Measurements from ENCODE around the gene RAD51B. TPM values are rescaled to one million over a fixed set of nuclear protein-coding genes. Genes with fewer than 3 reads are reported as not detected.

Gene RAD51B
- 15.3 and 18.4 TPM in 2 replicates for total RNA-seq

DNA sequence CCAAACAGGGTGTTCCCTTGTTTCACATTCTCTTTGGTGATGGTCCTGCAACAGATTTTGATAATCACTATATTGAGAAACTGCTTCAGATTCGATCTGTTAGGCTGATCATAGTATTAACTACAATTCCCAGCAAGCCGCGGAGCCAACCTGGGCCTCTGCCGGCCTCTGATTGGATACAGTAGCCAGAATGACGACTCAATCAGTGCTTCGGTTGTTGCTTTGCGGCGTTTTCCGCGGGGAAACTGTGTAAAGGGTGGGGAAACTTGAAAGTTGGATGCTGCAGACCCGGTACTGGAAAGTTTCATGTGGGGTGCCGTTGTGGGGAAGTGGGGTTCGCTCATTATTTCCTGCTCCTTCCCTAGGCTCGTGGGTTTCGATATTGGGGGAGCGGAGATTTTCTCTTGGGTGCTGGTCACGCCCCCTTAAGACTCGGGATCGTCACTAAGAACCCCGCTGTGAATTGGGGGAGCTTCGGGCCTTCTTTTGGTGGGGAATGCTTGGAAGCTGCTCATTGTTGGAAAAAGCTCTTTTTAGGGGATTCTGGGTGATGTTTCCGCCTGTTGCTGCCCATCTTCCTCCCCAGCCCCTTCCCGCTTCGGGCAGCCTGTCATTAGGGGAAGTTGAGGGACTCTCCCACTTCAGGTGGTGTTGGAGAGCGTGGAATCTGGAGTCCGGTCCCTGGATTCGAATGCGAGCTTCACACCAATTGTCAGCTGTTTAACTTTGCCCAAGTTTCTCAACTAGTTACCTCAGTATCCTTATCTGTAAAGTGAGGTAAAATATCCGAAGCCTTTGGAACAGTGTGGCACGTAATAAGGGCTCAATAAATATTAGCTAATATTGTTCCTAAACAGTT, at the start of gene RAD51B:
TSS of gene RAD51B (plus strand) at position 217 of the 859 bp plus-strand sequence.

GRCh38 chr14:67816326-67817002, 3.1 kb upstream of the RAD51B start, which contains the start of gene ZFYVE26:
ZFYVE26 (minus strand) TSS chr14:67816590; CDS start chr14:67815963, 627 bp downstream.

Other genes with a start within 250 kb of the RAD51B start
- gene PIGH, start 219.5 kb upstream of the RAD51B start, total RNA-seq, result 6.1 and 12.2 TPM in 2 replicates
- 5.5 and 9.0 TPM in 2 replicates for gene ARG2, start 199.9 kb upstream of the RAD51B start, total RNA-seq
- 39.9 and 46.1 TPM in 2 replicates for gene VTI1B, start 145.1 kb upstream of the RAD51B start, total RNA-seq
- gene RDH11, start 124.0 kb upstream of the RAD51B start, total RNA-seq, result 167 and 182 TPM in 2 replicates
- 0.18 TPM in 1 of 2 replicates, not detected in the other for gene RDH12, start 117.9 kb upstream of the RAD51B start, total RNA-seq
- gene ZFYVE26, start 3.2 kb upstream of the RAD51B start, total RNA-seq, result 7.8 and 15.2 TPM in 2 replicates

Measured in myometrial cell (primary cell).